GM12878 (cell line): ENCODE data around the gene HCRT. TPM values are rescaled to one million over a fixed set of nuclear protein-coding genes. Genes with fewer than 3 reads are reported as not detected.
A peak's percentile ranks its signal among the peaks of the same experiment; 100 is the strongest.

Experiments
- BACH1 ChIP-seq: fragments of 450-650 bp; IDR thresholded peaks from 2 replicates; pipeline ENCODE4 v1.6.1; 2017; ENCODE audit warnings: mild to moderate bottlenecking, borderline replicate concordance
- CBFB ChIP-seq: IDR thresholded peaks from 2 replicates; pipeline ENCODE4 v1.6.1; 2016; ENCODE audit warnings: antibody characterized with exemption, low read depth
- CHD4 ChIP-seq: fragments of 200-600 bp; sonication (generic); IDR thresholded peaks from 2 replicates; pipeline ENCODE4 v1.6.1; 2016; ENCODE audit warnings: mild to moderate bottlenecking
- E4F1 ChIP-seq: fragments of 450-650 bp; IDR thresholded peaks from 2 replicates; pipeline ENCODE4 v1.6.1; 2018; ENCODE audit warnings: borderline replicate concordance, mild to moderate bottlenecking; ENCODE audit not compliant: partially characterized antibody
- EGR1 ChIP-seq, 2 experiments: IDR thresholded peaks; 1 replicate in 1 of 2; 2 replicates in 1 of 2; pipeline ENCODE4 v1.6.1; 2011 to 2012; ENCODE audit warnings: low read depth in 2 of 2, low read length in 2 of 2, borderline replicate concordance in 1 of 2, mild to moderate bottlenecking in 1 of 2, moderate library complexity in 1 of 2
- EZH2 ChIP-seq: IDR thresholded peaks from 2 replicates; pipeline ENCODE4 v1.6.1; 2012; ENCODE audit warnings: low read depth, mild to moderate bottlenecking, control low read depth, inconsistent platforms, low read length, borderline replicate concordance; ENCODE audit not compliant: control insufficient read depth
- HDGF ChIP-seq: fragments of 450-650 bp; IDR thresholded peaks from 2 replicates; pipeline ENCODE4 v1.6.1; 2016; ENCODE audit warnings: antibody characterized with exemption
- IRF5 ChIP-seq: fragments of 450-650 bp; IDR thresholded peaks from 2 replicates; pipeline ENCODE4 v1.6.1; 2017; ENCODE audit warnings: borderline replicate concordance
- KDM1A ChIP-seq: fragments of 200-600 bp; sonication (generic); IDR thresholded peaks from 2 replicates; pipeline ENCODE4 v1.6.1; 2016; ENCODE audit warnings: borderline replicate concordance
- MEF2A ChIP-seq: IDR thresholded peaks from 2 replicates; pipeline ENCODE4 v1.6.1; 2011; ENCODE audit warnings: low read depth, mild to moderate bottlenecking, low read length, moderate library complexity; ENCODE audit not compliant: insufficient read depth
- NRF1 ChIP-seq: conservative IDR thresholded peaks from 2 replicates; pipeline ENCODE4 v1.6.1; 2011; ENCODE audit warnings: mild to moderate bottlenecking, low read depth, low read length, improper control_type of control experiment
- POLR2A ChIP-seq: IDR thresholded peaks from 2 replicates; pipeline ENCODE4 v1.6.1; 2011; ENCODE audit warnings: low read depth, mild to moderate bottlenecking, low read length
- PRDM15 ChIP-seq: fragments of 450-650 bp; formaldehyde crosslinking; IDR thresholded peaks from 2 replicates; pipeline ENCODE4 v1.4.0; 2020; ENCODE audit warnings: mild to moderate bottlenecking, moderate library complexity
- SIX5 ChIP-seq: IDR thresholded peaks from 2 replicates; pipeline ENCODE4 v1.6.1; 2011; ENCODE audit warnings: mild to moderate bottlenecking, low read depth, low read length, moderate library complexity; ENCODE audit not compliant: severe bottlenecking
- SMAD5 ChIP-seq: IDR thresholded peaks from 2 replicates; pipeline ENCODE4 v1.6.1; 2016; ENCODE audit warnings: antibody characterized with exemption, low read depth
- SMARCA5 ChIP-seq: fragments of 450-650 bp; IDR thresholded peaks from 2 replicates; pipeline ENCODE4 v1.6.1; 2017; ENCODE audit warnings: mild to moderate bottlenecking
- SP1 ChIP-seq: IDR thresholded peaks from one replicate; pipeline ENCODE4 v1.6.1; 2011; ENCODE audit warnings: low read depth, low read length
- SREBF2 ChIP-seq: IDR thresholded peaks from 2 replicates; pipeline ENCODE4 v1.6.1; 2012; ENCODE audit warnings: mild to moderate bottlenecking, low read length
- SRF ChIP-seq, 2 experiments: IDR thresholded peaks; 2 replicates each; pipeline ENCODE4 v1.6.1; 2011; ENCODE audit warnings: low read depth in 2 of 2, low read length in 2 of 2, mild to moderate bottlenecking in 1 of 2, moderate library complexity in 1 of 2
- ZNF622 ChIP-seq: fragments of 450-650 bp; IDR thresholded peaks from 2 replicates; pipeline ENCODE4 v1.6.1; 2017; ENCODE audit warnings: mild to moderate bottlenecking, inconsistent platforms
- polyA plus RNA-seq, 11 experiments: library from polyadenylated mRNA; depleted of rRNA in 4 of 11; unstranded in 6 of 11; stranded (reverse) in 5 of 11; fragments of >200 nt; fragmentation: Nextera tagmentation in 4 of 11; fragmentation: Illumina TruSeq in 1 of 11; extraction: Ambion mirVana in 4 of 11; extraction: Trizol in 1 of 11; gene quantifications; 1 replicate in 1 of 11; 2 replicates in 10 of 11; pipeline versions ENCODE4 v1.2.1 to v1.2.3, GENCODE V29; 2011 to 2016; ENCODE audit warnings: inconsistent platforms in 2 of 11, missing spikeins in 2 of 11, low read depth in 1 of 11
- total RNA-seq, 4 experiments: library from RNA; depleted of rRNA in 3 of 4; stranded (reverse); fragments of >200 nt in 3 of 4; fragmentation: Illumina TruSeq in 1 of 4; extraction: Trizol in 1 of 4; gene quantifications; 2 replicates each; pipeline versions ENCODE4 v1.2.1 to v1.2.3, GENCODE V29; 2013 to 2021
- TF ChIP-seq, protein P1 (sequence below): IDR thresholded peaks from 2 replicates; pipeline ENCODE4 v1.6.1; 2011; ENCODE audit warnings: borderline replicate concordance, low read depth, mild to moderate bottlenecking, moderate library complexity, mixed read lengths, low read length; ENCODE audit not compliant: insufficient read depth; ENCODE audit errors: extremely low read length

Gene HCRT
- total and polyA plus RNA-seq, 10 of the 15 experiments (the other 5 are each of a cell fraction or from before 2014, with no cell fraction given), result 0.41 TPM; not detected in 9

GRCh38 chr17:42193969-42194899 lies 9.0 kb upstream of the HCRT start, which contains the start of gene GHDC (continued):
- TF ChIP-seq SMARCA5 (no peak), E4F1 (peak; percentile 95), CHD4 (0 out of 2 replicates have a peak, but pooled peaks have one; percentile 48), SREBF2 (no peak), PRDM15 (CRISPR knock-in tag) (no peak), SP1 (peak; percentile 99), EZH2 (no peak), ZNF622 (no peak), EGR1 (IDR thresholded peaks at IDR 0.05; ENCODE audit: borderline replicate concordance in 1 of 2, low read depth in 2 of 2, low read length in 2 of 2) (no peak), SRF (IDR thresholded peaks at IDR 0.05; ENCODE audit: low read depth in 2 of 2, low read length in 2 of 2) (peak; percentile 55 to 82; a peak in 3 of 4 replicates), BACH1 (0 out of 2 replicates have a peak, but pooled peaks have one; percentile 29), POLR2A (peak; percentile 74), KDM1A (no peak), SIX5 (no peak), HDGF (0 out of 2 replicates have a peak, but pooled peaks have one; percentile 54), IRF5 (no peak), SMAD5 (no peak), CBFB (0 out of 2 replicates have a peak, but pooled peaks have one; percentile 23), NRF1 (no peak), MEF2A (no peak)
- TF ChIP-seq, protein P1, sequence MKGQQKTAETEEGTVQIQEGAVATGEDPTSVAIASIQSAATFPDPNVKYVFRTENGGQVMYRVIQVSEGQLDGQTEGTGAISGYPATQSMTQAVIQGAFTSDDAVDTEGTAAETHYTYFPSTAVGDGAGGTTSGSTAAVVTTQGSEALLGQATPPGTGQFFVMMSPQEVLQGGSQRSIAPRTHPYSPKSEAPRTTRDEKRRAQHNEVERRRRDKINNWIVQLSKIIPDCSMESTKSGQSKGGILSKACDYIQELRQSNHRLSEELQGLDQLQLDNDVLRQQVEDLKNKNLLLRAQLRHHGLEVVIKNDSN, result peak; percentile 70
